ENCODE results near the gene ANKS6. TPM values are rescaled to one million over a fixed set of nuclear protein-coding genes. Genes with fewer than 3 reads are reported as not detected.

The ANKS6 gene
- total RNA-seq, 3 donors from 2014 or later (not counting 1 experiment from before 2014, with no cell fraction given), result 8.1 to 12.6 (median 10.5) TPM

- Histone ChIP-seq H3K4me3 (ENCODE audit: low read length) (no peak overlapping the region), H3K27ac (ENCODE audit: low read length) (no peak overlapping the region), H3K27me3 (ENCODE audit: control insufficient read depth, insufficient read depth, low read length) (no peaks in the 10 kb centered on the region), H3K9me3 (ENCODE audit: control insufficient read depth, insufficient read depth, low read length) (no peaks in the 10 kb centered on the region), H3K4me1 (ENCODE audit: control insufficient read depth, insufficient read depth, low read length) (no peaks in the 10 kb centered on the region), H3K36me3 (ENCODE audit: control insufficient read depth, insufficient read depth, low read length) (peaks cover 1% of the 10 kb centered on the region)
- TF ChIP-seq CTCF (IDR thresholded peaks at IDR 0.05), result no peak
- H3K27ac Mint-ChIP-seq, result no peak overlapping the region
- DNase-seq (no peak), ATAC-seq (no peak)
- 95% methylated on average over 8 of the region's 8 CpGs for WGBS (ENCODE audit: insufficient coverage)
- no peaks in the 10 kb centered on the region for H3K9me3 Mint-ChIP-seq
- intact Hi-C loops (cut with micrococcal nuclease), result loop anchor here (10.0 kb wide), 1 partner anchor 243 kb away; no protein-coding TSS in a partner anchor
- no peaks in the 10 kb centered on the region for H3K36me3 Mint-ChIP-seq
- H3K4me1 Mint-ChIP-seq, result peaks cover 0 to 7% of the 10 kb centered on the region in 2 donors
- no peaks in the 10 kb centered on the region for H3K27me3 Mint-ChIP-seq (ENCODE audit: low read depth in 2 of 2)
- no peak overlapping the region for H3K4me3 Mint-ChIP-seq
Measured at GRCh38 chr9:98778251-98778650, 18.1 kb downstream of the ANKS6 start.

- Mint-ChIP-seq H3K4me1 (peaks cover 0 to 7% of the 10 kb centered on the region in 2 donors), H3K4me3 (no peak overlapping the region), H3K27ac (no peak overlapping the region), H3K36me3 (peaks cover 6% of the 10 kb centered on the region), H3K9me3 (no peaks in the 10 kb centered on the region), H3K27me3 (ENCODE audit: low read depth in 2 of 2) (no peaks in the 10 kb centered on the region)
- ATAC-seq (no peak), DNase-seq (no peak)
- Histone ChIP-seq H3K4me3 (ENCODE audit: low read length) (no peak overlapping the region), H3K27ac (ENCODE audit: low read length) (no peak overlapping the region), H3K4me1 (ENCODE audit: control insufficient read depth, insufficient read depth, low read length) (no peaks in the 10 kb centered on the region), H3K27me3 (ENCODE audit: control insufficient read depth, insufficient read depth, low read length) (no peaks in the 10 kb centered on the region), H3K36me3 (ENCODE audit: control insufficient read depth, insufficient read depth, low read length) (peaks cover 3% of the 10 kb centered on the region), H3K9me3 (ENCODE audit: control insufficient read depth, insufficient read depth, low read length) (no peaks in the 10 kb centered on the region)
- intact Hi-C loops (cut with micrococcal nuclease), result loop anchor here (2.0 to 10.0 kb wide), 2 partner anchors 243 to 463 kb away; no protein-coding TSS in a partner anchor
- WGBS (ENCODE audit: insufficient coverage), result 89% methylated on average over 4 of the region's 4 CpGs
- no peak for TF ChIP-seq CTCF (IDR thresholded peaks at IDR 0.05)
Measured at GRCh38 chr9:98777618-98778017, 18.7 kb downstream of the ANKS6 start.

- intact Hi-C loops (cut with micrococcal nuclease), result loop anchor here (2.0 to 10.0 kb wide), 2 partner anchors 241 to 461 kb away; no protein-coding TSS in a partner anchor
- peak in 1 of 2 donors; percentile 64 for DNase-seq
Measured at GRCh38 chr9:98775831-98776441, 20.4 kb downstream of the ANKS6 start.

More at GRCh38 chr9:98775831-98776441, 20.4 kb downstream of the ANKS6 start:
- H3K36me3 Mint-ChIP-seq, result peaks cover 6% of the 10 kb centered on the region
- Histone ChIP-seq H3K4me3 (ENCODE audit: low read length) (no peak overlapping the region), H3K9me3 (ENCODE audit: control insufficient read depth, insufficient read depth, low read length) (no peaks in the 10 kb centered on the region), H3K36me3 (ENCODE audit: control insufficient read depth, insufficient read depth, low read length) (peaks cover 11% of the 10 kb centered on the region), H3K27ac (ENCODE audit: low read length) (no peak overlapping the region), H3K4me1 (ENCODE audit: control insufficient read depth, insufficient read depth, low read length) (no peaks in the 10 kb centered on the region), H3K27me3 (ENCODE audit: control insufficient read depth, insufficient read depth, low read length) (no peaks in the 10 kb centered on the region)
- no peaks in the 10 kb centered on the region for H3K9me3 Mint-ChIP-seq
- no peak overlapping the region for H3K27ac Mint-ChIP-seq
- 46% methylated on average over 8 of the region's 8 CpGs for WGBS (ENCODE audit: insufficient coverage)
- TF ChIP-seq CTCF (IDR thresholded peaks at IDR 0.05), result peak; percentile 66
- H3K27me3 Mint-ChIP-seq (ENCODE audit: low read depth in 2 of 2), result no peaks in the 10 kb centered on the region
- peak; percentile 36 to 65 (median 54) for ATAC-seq
- no peak overlapping the region for H3K4me3 Mint-ChIP-seq
- peaks cover 0 to 7% of the 10 kb centered on the region in 2 donors for H3K4me1 Mint-ChIP-seq

Measured in natural killer cell (primary cell).